Smooth muscle cell (in vitro differentiated cells): ENCODE data around the gene USP36. TPM values are rescaled to one million over a fixed set of nuclear protein-coding genes. Genes with fewer than 3 reads are reported as not detected.

Experiments
- DNase-seq: peaks from one replicate; lab custom pipeline; 2025; ENCODE audit not compliant: unreplicated experiment; lab: John Stamatoyannopoulos, UW
- H2AFZ ChIP-seq: fragments of 200-600 bp; sonication (generic); 2 replicates; pipeline ENCODE4 v1.6.0; 2016; ENCODE audit warnings: antibody characterized with exemption, low read depth, mild to moderate bottlenecking
- H3F3A ChIP-seq: fragments of 200-600 bp; sonication (generic); 2 replicates; pipeline ENCODE4 v1.6.0; 2017; ENCODE audit warnings: antibody characterized with exemption, low read depth
- H3K27ac ChIP-seq: fragments of 200-600 bp; sonication (generic); 2 replicates; pipeline ENCODE4 v1.5.1; 2016; ENCODE audit warnings: low read depth, mild to moderate bottlenecking
- H3K27me3 ChIP-seq: fragments of 200-600 bp; sonication (generic); 2 replicates; pipeline ENCODE4 v1.6.1; 2016; ENCODE audit warnings: low read depth, mild to moderate bottlenecking
- H3K36me3 ChIP-seq: fragments of 200-600 bp; sonication (generic); 2 replicates; pipeline ENCODE4 v1.5.1; 2016; ENCODE audit warnings: low read depth
- H3K4me1 ChIP-seq: fragments of 200-600 bp; sonication (generic); 2 replicates; pipeline ENCODE4 v1.5.1; 2016; ENCODE audit warnings: low read depth
- H3K4me2 ChIP-seq: fragments of 200-600 bp; sonication (generic); 2 replicates; pipeline ENCODE4 v1.6.0; 2016; ENCODE audit warnings: mild to moderate bottlenecking
- H3K4me3 ChIP-seq: fragments of 200-600 bp; sonication (generic); 2 replicates; pipeline ENCODE4 v1.5.1; 2016; ENCODE audit warnings: mild to moderate bottlenecking
- H3K79me2 ChIP-seq: fragments of 200-600 bp; sonication (generic); 2 replicates; pipeline ENCODE4 v1.6.0; 2016; ENCODE audit warnings: low read depth, mild to moderate bottlenecking
- H3K9ac ChIP-seq: fragments of 200-600 bp; sonication (generic); 2 replicates; pipeline ENCODE4 v1.6.0; 2016; ENCODE audit warnings: low read depth
- H3K9me3 ChIP-seq: fragments of 200-600 bp; sonication (generic); replicated peaks from 2 replicates; pipeline ENCODE4 v1.5.1; 2016; ENCODE audit warnings: low read depth
- H4K20me1 ChIP-seq: fragments of 200-600 bp; sonication (generic); 2 replicates; pipeline ENCODE4 v1.6.0; 2016; ENCODE audit warnings: low read depth
- CTCF ChIP-seq: fragments of 200-600 bp; sonication (generic); IDR thresholded peaks from 2 replicates; pipeline ENCODE4 v1.5.1; 2017; ENCODE audit warnings: borderline replicate concordance, mild to moderate bottlenecking, antibody characterized with exemption; ENCODE audit not compliant: insufficient read depth, poor library complexity, severe bottlenecking
- WGBS: methylation state at CpG from one replicate; pipeline ENCODE4 v1.1.7; 2016; ENCODE audit warnings: low lambda C conversion rate; 5-methylcytosine and 5-hydroxymethylcytosine counted together
- polyA plus RNA-seq: library from polyadenylated mRNA; unstranded; fragments of >200 nt; fragmentation: Nextera tagmentation; extraction: Ambion mirVana; gene quantifications from 2 replicates; pipeline ENCODE4 v1.2.1, GENCODE V29; 2016
- total RNA-seq: library from RNA; depleted of rRNA; stranded (reverse); fragments of >200 nt; gene quantifications from 2 replicates; pipeline ENCODE4 v1.2.3, GENCODE V29; 2014

Gene USP36
- total and polyA plus RNA-seq, 2 experiments from 2014 or later: 17.6 to 29.0 TPM

- H3K79me2 ChIP-seq: no peaks in the 10 kb centered on the region
Measured at GRCh38 chr17:78797213-78797612, 43.4 kb downstream of the USP36 start.

GRCh38 chr17:78796517-78796900 is 44.1 kb downstream of the USP36 start:
- Histone ChIP-seq H3K27me3 (no peaks in the 10 kb centered on the region), H2AFZ (no peak overlapping the region), H3K36me3 (no peaks in the 10 kb centered on the region), H3K4me1 (peaks cover 6% of the 10 kb centered on the region), H4K20me1 (peaks cover 10% of the 10 kb centered on the region), H3K27ac (no peak overlapping the region), H3K79me2 (no peaks in the 10 kb centered on the region), H3K4me2 (no peak overlapping the region), H3F3A (peaks cover 4% of the 10 kb centered on the region), H3K4me3 (no peak overlapping the region), H3K9me3 (no peaks in the 10 kb centered on the region), H3K9ac (no peak overlapping the region)
- no peak for TF ChIP-seq CTCF
- WGBS: 98% methylated on average over 11 of the region's 11 CpGs
- no peak for DNase-seq

More at GRCh38 chr17:78797213-78797612, 43.4 kb downstream of the USP36 start:
- no peak for DNase-seq
- Histone ChIP-seq H2AFZ (no peak overlapping the region), H4K20me1 (peaks cover 6% of the 10 kb centered on the region), H3K9ac (no peak overlapping the region), H3K27ac (no peak overlapping the region), H3K9me3 (no peaks in the 10 kb centered on the region), H3K36me3 (no peaks in the 10 kb centered on the region), H3K4me3 (no peak overlapping the region), H3K4me2 (no peak overlapping the region), H3F3A (no peaks in the 10 kb centered on the region), H3K4me1 (no peaks in the 10 kb centered on the region), H3K27me3 (no peaks in the 10 kb centered on the region)
- no peak for TF ChIP-seq CTCF
- WGBS: 91% methylated on average over 11 of the region's 11 CpGs

GRCh38 chr17:78795861-78796516 is 44.6 kb downstream of the USP36 start:
- no peak overlapping the region for H3K4me2 ChIP-seq
- peaks cover 6% of the 10 kb centered on the region for H3F3A ChIP-seq
- no peak for DNase-seq
- 96% methylated on average over 14 of the region's 14 CpGs for WGBS
- TF ChIP-seq CTCF: no peak
- no peaks in the 10 kb centered on the region for H3K9me3 ChIP-seq
- no peaks in the 10 kb centered on the region for H3K36me3 ChIP-seq
- H3K27ac ChIP-seq: no peak overlapping the region
- no peak overlapping the region for H3K9ac ChIP-seq
- H3K27me3 ChIP-seq: no peaks in the 10 kb centered on the region
- no peak overlapping the region for H2AFZ ChIP-seq
- no peak overlapping the region for H3K4me3 ChIP-seq
- H3K4me1 ChIP-seq: peaks cover 10% of the 10 kb centered on the region
- H4K20me1 ChIP-seq: peaks cover 11% of the 10 kb centered on the region
- no peaks in the 10 kb centered on the region for H3K79me2 ChIP-seq

GRCh38 chr17:78794864-78795640 is 45.6 kb downstream of the USP36 start:
- H3K4me3 ChIP-seq: no peak overlapping the region
- no peaks in the 10 kb centered on the region for H3K36me3 ChIP-seq
- no peaks in the 10 kb centered on the region for H3K9me3 ChIP-seq
- H3K27ac ChIP-seq: no peak overlapping the region
- H4K20me1 ChIP-seq: peaks cover 8% of the 10 kb centered on the region
- H3K4me1 ChIP-seq: peaks cover 10% of the 10 kb centered on the region
- H3F3A ChIP-seq: peaks cover 6% of the 10 kb centered on the region
- no peak for DNase-seq
- no peak overlapping the region for H2AFZ ChIP-seq
- no peak overlapping the region for H3K9ac ChIP-seq
- H3K79me2 ChIP-seq: no peaks in the 10 kb centered on the region
- 97% methylated on average over 22 of the region's 22 CpGs for WGBS
- H3K27me3 ChIP-seq: no peaks in the 10 kb centered on the region
- H3K4me2 ChIP-seq: no peak overlapping the region
- no peak for TF ChIP-seq CTCF
